Skeletal muscle tissue (tissue), 4 donors: ENCODE measurements around the gene MED27. TPM values are rescaled to one million over a fixed set of nuclear protein-coding genes. Genes with fewer than 3 reads are reported as not detected.
"Not testable (repeated sequence)": the region's sequence is repeated elsewhere in the genome, so short reads cannot be mapped to it uniquely, and the experiment has no call there.

Source experiments
- H3K27ac ChIP-seq: one replicate; pipeline ENCODE4 v1.7.0; 2013; ENCODE audit warnings: mild to moderate bottlenecking, low read depth, low read length, inconsistent platforms
- H3K27me3 ChIP-seq, 3 donors: one replicate each; pipeline ENCODE4 v1.7.0; 2013; ENCODE audit warnings: low read length in 3 of 3; ENCODE audit not compliant: control insufficient read depth in 3 of 3, insufficient read depth in 3 of 3
- H3K36me3 ChIP-seq, 3 donors: one replicate each; pipeline ENCODE4 v1.7.0; 2013; ENCODE audit warnings: low read length in 3 of 3; ENCODE audit not compliant: control insufficient read depth in 3 of 3, insufficient read depth in 3 of 3
- H3K4me1 ChIP-seq, 3 donors: one replicate each; pipeline ENCODE4 v1.7.0; 2013; ENCODE audit warnings: low read length in 3 of 3, mild to moderate bottlenecking in 3 of 3; ENCODE audit not compliant: control insufficient read depth in 3 of 3, insufficient read depth in 3 of 3
- H3K4me3 ChIP-seq, 3 donors: one replicate each; pipeline ENCODE4 v1.7.0; 2013; ENCODE audit warnings: low read length in 3 of 3
- H3K9ac ChIP-seq, 3 donors: one replicate each; pipeline ENCODE4 v1.7.0; 2013; ENCODE audit warnings: low read length in 3 of 3, mild to moderate bottlenecking in 3 of 3, moderate library complexity in 2 of 3, low read depth in 1 of 3
- H3K9me3 ChIP-seq, 3 donors: one replicate each; pipeline ENCODE4 v1.7.0; 2013; ENCODE audit warnings: low read length in 3 of 3; ENCODE audit not compliant: control insufficient read depth in 3 of 3
- total RNA-seq: library from RNA; depleted of rRNA; stranded (reverse); fragments of >200 nt; gene quantifications from one replicate; pipeline ENCODE4 v1.2.3, GENCODE V29; 2014
- donor health status: Osteomylitis.

MED27 gene
- total RNA-seq, 1 donor from 2014 or later = 6.3 TPM

DNA sequence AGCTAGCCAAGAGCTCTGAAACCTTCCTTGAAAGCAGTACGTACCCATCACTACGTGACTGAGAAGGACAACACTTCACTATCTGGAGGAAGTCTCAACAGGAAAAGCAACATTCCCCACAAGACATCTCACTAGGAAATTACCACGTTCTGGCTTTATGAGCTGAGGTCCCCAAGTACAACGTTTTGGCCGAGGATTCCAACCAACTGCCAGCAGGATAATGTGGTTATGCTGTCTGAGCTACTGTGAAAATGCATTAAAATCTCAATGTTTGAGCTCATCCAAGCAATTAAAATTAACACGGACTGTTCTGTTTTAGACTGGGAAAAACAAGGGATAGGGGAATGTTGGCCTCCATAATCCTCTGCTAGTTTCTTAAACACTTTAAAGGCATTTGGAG is 16.4 kb downstream of the MED27 start:
- Histone ChIP-seq H3K4me1 (peaks cover 14 to 38% (median 21%) of the 10 kb centered on the region in 3 donors), H3K9ac (no peak overlapping the region), H3K27ac (no peak overlapping the region), H3K27me3 (no peaks in the 10 kb centered on the region), H3K36me3 (peaks cover 0 to 5% (median 3%) of the 10 kb centered on the region in 3 donors), H3K9me3 (no peaks in the 10 kb centered on the region), H3K4me3 (no peak overlapping the region)

DNA sequence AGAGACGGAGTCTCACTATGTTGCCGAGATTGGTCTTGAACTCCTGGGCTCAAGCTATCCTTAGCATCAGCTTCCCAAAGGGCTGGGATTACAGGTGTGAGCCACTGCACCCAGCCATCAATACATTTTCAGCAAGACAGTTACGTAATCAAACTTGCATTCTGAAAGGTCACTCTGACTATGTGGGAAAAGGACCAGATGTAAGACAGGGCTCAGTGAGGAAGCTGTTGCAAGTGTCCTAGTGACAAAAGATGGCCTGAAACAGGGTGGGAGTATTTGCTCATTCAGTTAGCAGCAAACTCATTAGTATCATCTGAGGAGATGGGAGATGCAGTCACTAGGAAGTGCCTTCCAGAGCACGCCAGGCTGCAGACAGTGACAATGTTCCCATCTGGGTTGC is 16.9 kb downstream of the MED27 start:
- no peak overlapping the region for H3K27ac ChIP-seq
- no peak overlapping the region for H3K9ac ChIP-seq
- peaks cover 14 to 35% (median 21%) of the 10 kb centered on the region in 3 donors for H3K4me1 ChIP-seq
- no peak overlapping the region for H3K4me3 ChIP-seq
- no peaks in the 10 kb centered on the region for H3K27me3 ChIP-seq
- H3K9me3 ChIP-seq = no peaks in the 10 kb centered on the region
- H3K36me3 ChIP-seq = peaks cover 0 to 5% (median 3%) of the 10 kb centered on the region in 3 donors

DNA sequence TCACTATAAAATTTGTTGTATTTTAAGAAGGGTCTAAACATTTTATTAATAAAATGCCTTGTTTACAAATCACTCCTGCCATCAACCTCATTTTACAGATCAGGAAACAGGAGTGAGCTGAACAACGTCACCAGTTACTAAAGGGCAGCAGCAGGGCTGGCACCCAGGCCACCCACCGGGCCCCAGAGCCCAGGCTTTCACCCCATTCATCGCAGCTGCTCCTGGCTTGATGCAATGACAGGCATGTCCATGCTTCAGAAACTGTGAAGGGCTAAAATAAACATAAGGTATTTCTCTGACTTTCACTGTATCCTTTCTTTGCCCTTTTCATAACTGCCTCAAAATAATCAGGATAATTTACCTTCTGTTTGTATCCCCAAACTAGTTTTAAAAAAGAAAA is 18.1 kb downstream of the MED27 start:
- H3K36me3 ChIP-seq = peaks cover 0 to 5% (median 3%) of the 10 kb centered on the region in 3 donors
- H3K9me3 ChIP-seq = no peaks in the 10 kb centered on the region
- no peak overlapping the region for H3K4me3 ChIP-seq
- H3K9ac ChIP-seq = no peak overlapping the region
- H3K27me3 ChIP-seq = no peaks in the 10 kb centered on the region
- no peak overlapping the region for H3K27ac ChIP-seq
- peaks cover 10 to 25% (median 18%) of the 10 kb centered on the region in 3 donors for H3K4me1 ChIP-seq

DNA sequence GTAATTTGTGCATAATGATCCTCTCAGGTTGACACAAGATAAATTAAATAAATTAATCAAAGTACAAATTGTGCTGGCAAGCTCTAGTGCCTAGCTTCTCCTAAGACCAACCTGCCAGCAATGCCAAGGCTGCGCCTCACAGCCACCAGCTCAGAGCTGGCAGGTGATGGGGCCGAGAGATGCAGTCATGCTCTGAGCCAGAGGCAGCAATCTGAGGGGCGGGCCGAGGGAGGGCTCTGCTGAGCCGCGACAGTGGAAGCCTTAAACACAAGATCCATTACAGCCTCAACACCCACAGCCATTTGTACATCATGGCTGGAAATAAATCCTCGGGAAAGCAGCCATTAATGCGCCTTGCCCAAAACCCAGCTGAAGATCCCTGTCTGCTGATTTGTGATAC is 20.3 kb downstream of the MED27 start:
- Histone ChIP-seq H3K4me3 (no peak overlapping the region), H3K27ac (no peak overlapping the region), H3K9me3 (no peaks in the 10 kb centered on the region), H3K9ac (no peak overlapping the region), H3K4me1 (peaks cover 4 to 12% (median 10%) of the 10 kb centered on the region in 3 donors), H3K27me3 (no peaks in the 10 kb centered on the region), H3K36me3 (no peaks in the 10 kb centered on the region)

DNA sequence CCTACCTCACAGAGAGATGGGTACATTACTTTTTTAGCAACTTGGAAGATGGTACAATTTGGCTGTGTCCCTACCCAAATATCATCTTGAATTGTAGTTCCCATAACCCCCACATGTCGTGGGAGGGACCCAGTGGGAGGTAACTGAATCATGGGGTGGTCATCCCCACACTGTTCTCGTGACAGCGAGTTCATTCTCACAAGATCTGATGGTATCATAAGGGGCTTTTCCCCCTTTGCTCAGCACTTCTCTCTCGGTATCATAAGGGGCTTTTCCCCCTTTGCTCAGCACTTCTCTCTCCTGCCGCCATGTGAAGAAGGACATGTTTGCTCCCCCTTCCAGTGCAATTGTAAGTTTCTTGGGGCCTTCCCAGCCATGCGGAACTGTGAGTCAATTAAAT is 21.4 kb downstream of the MED27 start:
- not testable (repeated sequence) for H3K9me3 ChIP-seq, H3K27ac ChIP-seq, H3K36me3 ChIP-seq, H3K9ac ChIP-seq, H3K4me3 ChIP-seq, H3K27me3 ChIP-seq
- peaks cover 4 to 12% (median 10%) of the 10 kb centered on the region in 3 donors for H3K4me1 ChIP-seq

DNA sequence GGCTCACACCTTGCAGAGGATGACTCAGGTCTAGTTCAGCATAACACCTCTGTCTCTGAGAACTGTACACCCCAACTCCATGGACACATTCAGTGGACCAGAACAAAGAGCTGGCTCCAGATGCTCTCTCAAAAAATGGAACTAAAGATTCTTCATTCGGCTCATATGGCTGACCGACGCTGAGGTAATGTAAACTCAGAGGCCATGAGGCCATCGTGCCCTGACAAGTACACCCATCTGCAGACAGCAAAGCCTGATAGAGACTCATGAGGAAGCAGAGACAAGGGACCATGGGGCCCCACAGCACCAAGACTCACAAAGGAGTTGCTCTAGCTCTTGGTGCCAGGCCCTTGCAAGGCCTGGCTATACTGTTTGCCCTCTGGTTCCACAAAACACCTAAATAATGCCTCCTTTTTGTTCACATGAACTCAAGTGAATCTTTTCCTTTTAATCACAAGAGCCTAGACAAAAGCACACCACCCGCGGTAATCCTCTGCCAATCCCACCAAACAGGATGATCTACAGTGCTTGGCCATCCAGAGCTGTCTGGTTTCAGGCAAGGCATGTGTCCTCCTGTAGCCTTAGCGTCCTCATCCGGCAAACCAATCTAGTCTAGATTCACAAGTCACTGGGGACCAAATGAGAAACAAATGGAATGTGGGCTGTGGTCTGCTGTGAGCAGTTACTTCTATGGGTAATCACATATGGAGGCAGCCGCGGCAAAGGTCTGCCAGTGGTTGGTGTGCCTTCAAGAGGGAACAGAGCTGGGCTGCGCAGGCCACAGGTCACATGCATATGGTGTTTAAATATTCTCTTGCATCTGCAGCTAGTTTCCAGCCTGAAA is 22.7 kb downstream of the MED27 start:
- peaks cover 5 to 10% (median 7%) of the 10 kb centered on the region in 3 donors for H3K4me1 ChIP-seq
- no peak overlapping the region for H3K9ac ChIP-seq
- no peaks in the 10 kb centered on the region for H3K9me3 ChIP-seq
- H3K27me3 ChIP-seq = no peaks in the 10 kb centered on the region
- H3K4me3 ChIP-seq = no peak overlapping the region
- no peak overlapping the region for H3K27ac ChIP-seq
- H3K36me3 ChIP-seq = no peaks in the 10 kb centered on the region

DNA sequence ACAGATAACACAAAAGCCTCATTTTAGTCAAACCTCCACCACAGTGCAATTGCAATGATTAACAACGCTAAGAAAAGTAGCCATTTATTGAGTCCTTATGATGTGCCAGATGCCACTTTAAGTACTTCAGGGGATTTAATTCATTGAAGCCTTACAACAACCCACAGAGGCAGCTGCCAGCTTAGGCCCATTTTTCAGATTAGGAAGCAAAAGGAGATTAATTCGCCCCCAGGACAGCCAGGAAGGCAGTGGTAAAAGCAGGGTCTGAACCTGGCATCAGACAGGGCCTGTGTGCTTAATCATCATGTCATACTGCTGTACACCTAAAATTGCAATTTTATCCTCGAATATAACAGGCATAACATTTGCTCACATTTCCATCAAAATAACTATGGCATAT is 23.9 kb downstream of the MED27 start:
- H3K27me3 ChIP-seq = no peaks in the 10 kb centered on the region
- H3K9me3 ChIP-seq = no peaks in the 10 kb centered on the region
- H3K36me3 ChIP-seq = no peaks in the 10 kb centered on the region
- peaks cover 5 to 15% (median 11%) of the 10 kb centered on the region in 3 donors for H3K4me1 ChIP-seq
- H3K9ac ChIP-seq = peak overlapping the region in 1 of 3 donors; percentile 12
- H3K27ac ChIP-seq = no peak overlapping the region
- H3K4me3 ChIP-seq = no peak overlapping the region

DNA sequence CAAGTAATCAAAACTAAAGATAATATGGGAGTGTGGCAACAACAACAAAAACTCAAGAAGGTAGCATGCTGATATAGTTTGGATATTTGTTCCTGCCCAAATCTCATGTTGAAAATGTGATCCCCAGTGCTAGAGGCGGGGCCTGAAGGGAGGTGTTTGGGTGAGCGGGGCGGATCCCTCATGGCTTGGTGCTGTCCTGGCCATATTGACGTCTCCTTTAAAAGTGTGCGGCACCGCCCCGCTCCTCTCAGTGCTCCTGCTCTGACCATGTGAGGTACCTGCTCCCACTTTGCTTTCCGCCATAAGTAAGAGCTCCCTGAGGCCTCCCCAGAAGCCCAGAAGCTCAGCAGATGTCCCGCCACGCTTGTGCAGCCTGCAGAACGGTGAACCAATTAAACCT is 25.6 kb downstream of the MED27 start:
- Histone ChIP-seq H3K36me3 (no peaks in the 10 kb centered on the region), H3K4me3 (no peak overlapping the region), H3K27ac (no peak overlapping the region), H3K27me3 (no peaks in the 10 kb centered on the region), H3K4me1 (peaks cover 13 to 21% (median 19%) of the 10 kb centered on the region in 3 donors), H3K9me3 (no peaks in the 10 kb centered on the region), H3K9ac (no peak overlapping the region)

DNA sequence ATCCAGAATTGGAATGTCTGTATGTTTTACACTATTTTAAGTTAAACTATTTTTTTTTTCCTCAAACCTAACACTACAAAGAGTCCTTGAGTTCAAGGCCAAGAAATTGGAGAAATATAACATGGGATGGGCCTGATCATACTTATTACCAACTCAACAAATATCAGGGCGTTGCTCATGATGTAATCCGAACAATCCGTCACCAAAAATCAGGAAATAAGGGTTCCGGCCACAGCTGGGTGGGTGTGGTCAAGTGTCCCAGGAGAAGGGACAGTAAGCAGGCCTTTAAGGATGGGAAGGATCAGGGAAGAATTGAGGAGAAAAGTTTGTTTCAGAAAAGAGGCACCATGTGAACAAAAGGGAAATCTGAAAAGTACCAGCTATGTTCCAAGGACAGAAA is 29.8 kb downstream of the MED27 start:
- H3K9ac ChIP-seq = no peak overlapping the region
- H3K4me3 ChIP-seq = no peak overlapping the region
- no peaks in the 10 kb centered on the region for H3K36me3 ChIP-seq
- H3K4me1 ChIP-seq = peaks cover 16 to 24% (median 22%) of the 10 kb centered on the region in 3 donors
- H3K9me3 ChIP-seq = no peaks in the 10 kb centered on the region
- H3K27me3 ChIP-seq = no peaks in the 10 kb centered on the region
- H3K27ac ChIP-seq = no peak overlapping the region

DNA sequence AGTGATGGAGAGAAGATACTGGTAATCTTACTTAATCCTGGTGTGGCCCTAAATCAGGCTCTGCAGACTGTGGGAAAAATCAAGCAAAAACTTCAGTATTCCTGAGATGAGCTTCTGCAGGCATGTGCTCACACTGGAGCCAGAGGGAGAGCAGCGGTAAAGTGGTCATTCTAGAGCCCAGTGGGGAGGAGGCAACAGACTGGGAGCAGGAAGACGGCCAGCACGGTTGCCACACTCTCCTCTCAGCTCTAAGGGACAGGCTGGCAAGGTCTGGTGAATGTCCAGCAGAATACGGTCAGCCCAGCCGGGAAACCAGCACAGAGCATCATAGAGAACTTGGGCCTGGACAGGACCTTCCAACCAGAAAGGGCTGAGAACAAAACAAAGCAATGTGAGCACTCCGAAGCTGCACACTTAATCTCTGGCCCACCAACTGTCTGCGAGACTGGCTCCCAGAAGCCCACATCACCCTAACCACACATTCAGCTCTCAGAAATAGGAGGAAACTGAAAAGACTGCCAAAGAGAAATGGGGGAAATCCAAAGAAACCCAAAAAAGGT is 30.3 kb downstream of the MED27 start:
- peaks cover 0 to under 1% (median 0%) of the 10 kb centered on the region in 3 donors for H3K36me3 ChIP-seq
- H3K27ac ChIP-seq = no peak overlapping the region
- peaks cover 16 to 24% (median 22%) of the 10 kb centered on the region in 3 donors for H3K4me1 ChIP-seq

More for the DNA sequence above, 30.3 kb downstream of the MED27 start:
- no peak overlapping the region for H3K9ac ChIP-seq
- no peaks in the 10 kb centered on the region for H3K9me3 ChIP-seq
- H3K4me3 ChIP-seq = no peak overlapping the region
- no peaks in the 10 kb centered on the region for H3K27me3 ChIP-seq
